Neutrophil (primary cell): ENCODE data around the gene MRAP.

ENCODE experiments used
- H3K27ac ChIP-seq: fragments of 200-600 bp; sonication (generic); 2 replicates; pipeline ENCODE4 v1.5.1; 2016; ENCODE audit warnings: mild to moderate bottlenecking, moderate library complexity
- H3K27me3 ChIP-seq: fragments of 200-600 bp; sonication (generic); 2 replicates; pipeline ENCODE4 v1.6.0; 2016; ENCODE audit warnings: mild to moderate bottlenecking
- H3K36me3 ChIP-seq: fragments of 200-600 bp; sonication (generic); 2 replicates; pipeline ENCODE4 v1.5.1; 2017
- H3K4me1 ChIP-seq, 2 experiments: fragments of 200-600 bp in 1 of 2; sonication (generic) in 1 of 2; 1 replicate in 1 of 2; 2 replicates in 1 of 2; pipeline versions ENCODE4 v1.5.1 to v1.6.1; 2013 to 2016; ENCODE audit warnings: low read depth in 1 of 2, low read length in 1 of 2, mild to moderate bottlenecking in 1 of 2, moderate library complexity in 1 of 2; ENCODE audit not compliant: control insufficient read depth in 1 of 2, insufficient read depth in 1 of 2
- H3K4me3 ChIP-seq, 2 experiments: fragments of 200-600 bp in 1 of 2; sonication (generic) in 1 of 2; 1 replicate in 1 of 2; 2 replicates in 1 of 2; pipeline ENCODE4 v1.5.1; 2013 to 2016; ENCODE audit warnings: low read depth in 1 of 2, low read length in 1 of 2, mild to moderate bottlenecking in 1 of 2, moderate library complexity in 1 of 2
- H3K9me3 ChIP-seq: fragments of 200-600 bp; sonication (generic); 2 replicates; pipeline ENCODE4 v1.5.1; 2016
- CTCF ChIP-seq: fragments of 200-600 bp; sonication (generic); IDR thresholded peaks from 2 replicates; pipeline ENCODE4 v1.5.1; 2016; ENCODE audit warnings: antibody characterized with exemption

Gene MRAP

GRCh38 chr21:32322676-32323075, 24.0 kb downstream of the MRAP start:
- peaks cover 54% of the 10 kb centered on the region for H3K36me3 ChIP-seq
- no peak overlapping the region for H3K4me3 ChIP-seq
- H3K27me3 ChIP-seq: no peaks in the 10 kb centered on the region
- no peak for TF ChIP-seq CTCF
- no peaks in the 10 kb centered on the region for H3K9me3 ChIP-seq
- H3K4me1 ChIP-seq: no peaks in the 10 kb centered on the region
- H3K27ac ChIP-seq: no peak overlapping the region

DNA sequence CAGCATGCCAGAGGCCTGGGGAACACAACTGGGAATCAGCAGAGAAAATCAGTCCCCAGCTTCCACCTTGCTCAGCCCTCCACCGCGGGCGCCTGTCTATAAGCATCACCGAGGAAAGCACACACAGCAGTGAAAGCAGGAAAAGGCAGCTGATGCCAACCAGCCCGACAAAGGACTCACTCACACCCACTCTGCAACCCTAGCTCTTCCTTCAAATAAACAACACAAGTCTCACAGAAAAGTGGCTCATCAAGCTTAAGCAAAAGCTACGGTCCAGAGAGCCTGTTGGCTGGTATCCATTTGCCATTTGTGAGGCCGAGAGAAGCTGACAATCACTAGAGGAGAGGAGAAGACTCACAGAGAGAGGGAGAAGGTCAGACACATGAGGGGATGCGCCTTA, 27.1 kb downstream of the MRAP start:
- H3K36me3 ChIP-seq: peaks cover 30% of the 10 kb centered on the region
- TF ChIP-seq CTCF: no peak
- no peak overlapping the region for H3K27ac ChIP-seq
- H3K4me3 ChIP-seq: no peak overlapping the region
- H3K27me3 ChIP-seq: no peaks in the 10 kb centered on the region
- no peaks in the 10 kb centered on the region for H3K4me1 ChIP-seq
- no peaks in the 10 kb centered on the region for H3K9me3 ChIP-seq

DNA sequence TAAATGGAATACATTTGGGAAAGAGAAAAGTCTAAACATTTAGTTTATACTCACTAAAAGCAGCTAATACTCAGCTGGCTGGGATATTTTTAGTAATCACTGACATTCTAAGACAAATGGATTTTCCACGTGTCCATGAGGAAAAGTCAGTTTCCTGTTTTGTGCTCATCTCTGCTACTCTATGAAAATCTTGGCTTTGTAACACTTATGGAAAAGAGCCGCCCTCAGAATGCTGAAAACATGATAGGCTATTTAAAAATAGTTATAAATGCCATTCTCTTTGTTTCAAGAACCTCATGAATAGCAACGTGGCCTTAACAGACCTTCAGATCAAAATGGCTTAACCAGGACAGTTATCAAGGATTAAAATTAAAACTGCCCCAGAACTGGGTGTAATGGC, 29.9 kb downstream of the MRAP start:
- no peaks in the 10 kb centered on the region for H3K9me3 ChIP-seq
- no peak overlapping the region for H3K4me3 ChIP-seq
- H3K27ac ChIP-seq: no peak overlapping the region
- H3K27me3 ChIP-seq: no peaks in the 10 kb centered on the region
- H3K36me3 ChIP-seq: peaks cover 16% of the 10 kb centered on the region
- no peaks in the 10 kb centered on the region for H3K4me1 ChIP-seq
- no peak for TF ChIP-seq CTCF

GRCh38 chr21:32329331-32329730, 30.7 kb downstream of the MRAP start:
- Histone ChIP-seq H3K27ac (no peak overlapping the region), H3K36me3 (peaks cover 9% of the 10 kb centered on the region)
- no peak for TF ChIP-seq CTCF

GRCh38 chr21:32329776-32330175, 31.1 kb downstream of the MRAP start:
- Histone ChIP-seq H3K27me3 (no peaks in the 10 kb centered on the region), H3K9me3 (no peaks in the 10 kb centered on the region), H3K4me1 (no peaks in the 10 kb centered on the region), H3K27ac (no peak overlapping the region), H3K4me3 (no peak overlapping the region), H3K36me3 (peaks cover 5% of the 10 kb centered on the region)
- no peak for TF ChIP-seq CTCF

More at GRCh38 chr21:32329331-32329730, 30.7 kb downstream of the MRAP start:
- H3K4me1 ChIP-seq: no peaks in the 10 kb centered on the region
- no peaks in the 10 kb centered on the region for H3K9me3 ChIP-seq
- no peak overlapping the region for H3K4me3 ChIP-seq
- no peaks in the 10 kb centered on the region for H3K27me3 ChIP-seq

GRCh38 chr21:32330784-32331311, 32.2 kb downstream of the MRAP start:
- no peak for TF ChIP-seq CTCF
- Histone ChIP-seq H3K4me3 (no peak overlapping the region), H3K36me3 (peaks cover 4% of the 10 kb centered on the region), H3K9me3 (no peaks in the 10 kb centered on the region), H3K27me3 (no peaks in the 10 kb centered on the region), H3K27ac (no peak overlapping the region), H3K4me1 (no peaks in the 10 kb centered on the region)
